VCaP (cell line): ENCODE data around the gene CRACR2B.

ENCODE experiments used
- H3K27ac ChIP-seq: fragments of 450-650 bp; 2 replicates; pipeline ENCODE4 v1.5.1; 2017
- TF ChIP-seq, protein P1 (sequence below): fragments of 450-650 bp; conservative IDR thresholded peaks from 2 replicates; pipeline ENCODE4 v1.5.1; 2017; ENCODE audit warnings: mild to moderate bottlenecking, moderate library complexity

CRACR2B gene

DNA sequence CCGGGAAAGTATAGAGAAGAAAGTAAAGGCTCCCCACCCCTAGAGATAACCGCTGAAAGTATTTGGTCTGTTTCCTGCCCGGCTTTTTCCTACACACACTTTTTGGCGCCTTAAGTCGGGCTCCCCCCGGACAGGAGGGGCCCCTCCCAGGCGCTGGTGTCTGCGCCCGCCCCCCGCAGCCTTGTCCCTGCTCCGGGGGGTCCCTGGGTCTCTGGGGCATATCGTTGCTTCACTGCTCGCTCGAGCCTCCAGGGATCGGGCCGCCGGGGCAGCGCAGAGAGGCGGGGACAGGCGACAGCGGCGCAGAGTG is 928 bp upstream of the CRACR2B start:
- TF ChIP-seq, protein P1, sequence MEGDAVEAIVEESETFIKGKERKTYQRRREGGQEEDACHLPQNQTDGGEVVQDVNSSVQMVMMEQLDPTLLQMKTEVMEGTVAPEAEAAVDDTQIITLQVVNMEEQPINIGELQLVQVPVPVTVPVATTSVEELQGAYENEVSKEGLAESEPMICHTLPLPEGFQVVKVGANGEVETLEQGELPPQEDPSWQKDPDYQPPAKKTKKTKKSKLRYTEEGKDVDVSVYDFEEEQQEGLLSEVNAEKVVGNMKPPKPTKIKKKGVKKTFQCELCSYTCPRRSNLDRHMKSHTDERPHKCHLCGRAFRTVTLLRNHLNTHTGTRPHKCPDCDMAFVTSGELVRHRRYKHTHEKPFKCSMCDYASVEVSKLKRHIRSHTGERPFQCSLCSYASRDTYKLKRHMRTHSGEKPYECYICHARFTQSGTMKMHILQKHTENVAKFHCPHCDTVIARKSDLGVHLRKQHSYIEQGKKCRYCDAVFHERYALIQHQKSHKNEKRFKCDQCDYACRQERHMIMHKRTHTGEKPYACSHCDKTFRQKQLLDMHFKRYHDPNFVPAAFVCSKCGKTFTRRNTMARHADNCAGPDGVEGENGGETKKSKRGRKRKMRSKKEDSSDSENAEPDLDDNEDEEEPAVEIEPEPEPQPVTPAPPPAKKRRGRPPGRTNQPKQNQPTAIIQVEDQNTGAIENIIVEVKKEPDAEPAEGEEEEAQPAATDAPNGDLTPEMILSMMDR: no peak
- peak overlapping the region; percentile 95 for H3K27ac ChIP-seq

DNA sequence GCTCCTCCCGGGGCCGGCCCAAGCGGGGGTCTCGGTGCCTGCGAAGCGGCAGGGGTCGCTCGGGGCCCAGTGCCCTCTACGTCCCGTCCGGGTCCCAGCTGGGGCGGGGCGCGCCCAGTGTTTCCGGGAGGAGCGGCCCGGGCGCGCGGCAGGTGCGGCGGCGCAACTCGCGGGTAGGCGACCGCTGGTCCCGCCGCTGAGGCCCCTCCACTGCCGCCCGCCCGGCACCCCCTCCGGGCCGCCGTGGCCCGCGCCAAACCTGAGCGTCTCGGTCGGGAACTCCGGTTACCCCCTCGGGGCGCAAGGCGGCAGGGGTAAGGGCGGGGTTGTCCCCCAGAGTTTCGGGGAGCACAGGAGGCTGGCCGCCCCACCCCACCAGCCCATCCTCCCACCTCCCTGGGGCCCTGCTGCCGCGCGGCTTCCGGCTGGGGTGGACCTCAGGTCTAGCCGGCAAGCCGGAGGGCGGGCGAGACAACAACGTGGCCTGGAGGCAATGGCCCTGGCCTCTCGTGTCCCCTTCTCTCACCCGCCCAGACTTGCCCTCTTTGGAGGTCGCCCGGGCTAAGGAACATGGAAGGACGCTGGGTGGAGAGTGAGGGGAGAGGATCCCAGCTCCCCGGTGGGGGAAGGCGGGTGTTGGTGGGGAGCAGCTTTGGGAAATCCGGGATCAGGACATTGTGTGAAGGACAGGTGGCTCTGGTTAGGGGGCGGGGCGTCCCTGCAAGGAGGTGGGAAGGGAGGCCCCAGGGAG is 398 bp upstream of the CRACR2B start:
- peak overlapping the region; percentile 95 for H3K27ac ChIP-seq
- TF ChIP-seq, protein P1: no peak

DNA sequence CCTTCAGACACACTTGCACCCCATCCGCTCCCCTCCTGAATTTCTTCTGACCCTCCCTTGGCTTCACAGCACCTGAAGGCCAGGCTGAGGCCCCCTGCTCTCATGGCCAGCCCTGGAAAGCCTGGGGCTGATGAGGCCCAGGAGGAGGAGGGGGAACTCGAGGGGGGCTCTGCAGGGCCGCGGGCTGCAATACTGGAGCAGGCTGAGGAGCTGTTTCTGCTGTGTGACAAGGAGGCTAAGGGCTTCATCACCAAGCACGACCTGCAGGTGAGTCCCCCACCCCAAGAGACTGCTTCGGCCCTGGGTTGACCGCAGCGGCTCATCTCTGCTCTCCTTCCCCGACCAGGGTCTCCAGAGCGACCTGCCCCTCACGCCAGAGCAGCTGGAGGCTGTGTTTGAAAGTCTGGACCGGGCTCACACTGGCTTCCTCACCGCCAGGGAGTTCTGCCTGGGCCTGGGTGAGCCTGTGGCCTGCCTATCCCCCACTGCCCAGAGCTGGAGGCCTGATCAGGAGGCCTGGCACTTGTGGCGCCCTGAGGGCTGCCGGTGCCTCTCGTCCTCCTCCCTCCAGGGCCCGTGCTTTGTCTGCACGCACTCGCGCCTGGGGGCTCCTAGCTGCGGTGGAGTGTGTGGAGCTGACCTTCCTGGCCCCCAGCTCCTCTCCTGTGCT is 922 bp downstream of the CRACR2B start:
- TF ChIP-seq, protein P1: no peak
- peak overlapping the region; percentile 95 for H3K27ac ChIP-seq

DNA sequence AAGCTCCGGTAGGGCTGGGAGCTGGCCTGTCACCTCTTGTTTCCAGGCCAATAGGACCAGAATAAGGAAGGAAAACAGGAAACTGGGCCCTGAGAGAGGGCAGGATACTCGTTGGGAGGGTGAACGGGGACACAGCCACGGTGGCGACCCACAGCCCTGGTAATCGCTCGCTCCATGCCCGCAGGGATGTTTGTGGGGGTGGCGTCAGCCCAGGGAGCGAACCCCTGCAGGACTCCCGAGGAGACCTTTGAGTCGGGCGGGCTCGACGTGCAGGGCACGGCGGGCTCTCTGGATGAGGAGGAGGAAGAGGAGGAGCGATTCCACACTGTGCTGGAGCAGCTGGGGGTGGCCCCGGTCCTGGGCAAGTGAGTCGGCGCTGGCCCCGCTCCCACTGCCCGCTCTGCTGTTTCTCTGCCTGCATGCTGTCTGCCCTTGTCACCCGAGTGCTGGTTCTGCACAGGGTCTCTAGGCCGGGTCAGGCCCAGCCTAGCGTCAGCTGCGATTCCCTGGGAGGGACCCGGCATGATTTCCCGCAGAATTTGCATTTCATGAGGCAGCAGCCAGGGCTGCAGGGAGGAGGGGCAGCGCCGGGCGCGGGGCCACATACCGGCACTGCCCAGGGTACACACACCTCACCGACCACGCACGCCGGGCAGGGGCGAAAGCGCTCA is 1.6 kb downstream of the CRACR2B start:
- peak overlapping the region; percentile 95; the same call in 1 of the 2 replicates for H3K27ac ChIP-seq
- TF ChIP-seq, protein P1: no peak

DNA sequence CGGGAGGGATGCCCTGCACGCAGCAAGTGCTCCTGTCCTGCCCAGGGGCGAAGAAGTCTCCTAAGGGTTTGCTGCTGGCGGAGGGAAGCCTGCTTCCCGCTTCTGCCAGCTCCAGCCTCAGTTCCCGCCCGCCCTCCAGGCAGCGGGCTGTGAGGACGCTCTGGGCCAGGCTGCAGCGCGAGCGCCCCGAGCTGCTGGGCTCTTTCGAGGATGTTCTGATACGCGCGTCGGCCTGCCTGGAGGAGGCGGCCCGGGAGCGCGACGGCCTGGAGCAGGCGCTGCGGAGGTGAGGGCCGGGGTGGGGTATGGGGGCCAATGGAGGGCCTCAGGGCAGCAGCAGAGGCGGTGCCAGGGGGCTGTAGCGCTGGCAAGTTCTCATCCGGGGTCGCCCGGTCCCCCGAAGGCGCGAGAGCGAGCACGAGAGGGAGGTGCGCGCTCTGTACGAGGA is 2.2 kb downstream of the CRACR2B start:
- no peak overlapping the region for H3K27ac ChIP-seq
- TF ChIP-seq, protein P1: no peak

DNA sequence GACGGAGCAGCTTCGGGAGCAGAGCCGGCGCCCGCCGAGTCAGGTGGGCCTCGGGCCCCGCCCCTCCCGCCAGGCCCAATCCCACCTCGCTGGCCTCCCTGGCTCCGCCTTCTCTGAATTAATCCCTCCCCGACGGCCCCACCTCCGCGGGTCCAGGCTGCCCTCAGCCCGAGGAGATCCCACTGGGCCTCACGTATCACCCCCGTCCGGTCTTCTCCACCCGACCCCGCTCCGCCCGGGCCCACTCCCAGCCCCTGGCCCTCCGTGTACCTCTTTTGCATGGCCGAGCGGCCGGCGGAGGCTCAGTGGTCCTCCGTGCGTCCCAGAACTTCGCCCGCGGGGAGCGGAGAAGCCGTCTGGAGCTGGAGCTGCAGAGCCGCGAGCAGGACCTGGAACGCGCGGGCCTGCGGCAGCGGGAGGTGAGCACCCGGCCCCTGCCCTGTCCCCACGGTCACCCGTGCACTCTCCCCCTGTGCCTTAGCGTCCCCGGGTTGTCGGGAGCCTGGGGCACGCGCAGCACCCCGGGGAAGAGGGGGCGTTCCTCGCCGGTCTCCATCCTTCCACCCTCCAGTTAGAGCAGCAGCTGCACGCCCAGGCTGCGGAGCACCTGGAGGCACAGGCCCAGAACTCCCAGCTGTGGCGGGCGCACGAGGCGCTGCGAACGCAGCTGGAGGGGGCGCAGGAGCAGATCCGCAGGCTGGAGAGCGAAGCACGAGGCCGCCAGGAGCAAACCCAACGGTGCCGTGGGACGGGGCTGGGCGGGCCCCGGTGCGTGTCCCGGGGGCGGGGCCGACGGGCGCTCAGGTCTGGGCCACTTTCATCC is 2.8 kb downstream of the CRACR2B start:
- H3K27ac ChIP-seq: no peak overlapping the region
- TF ChIP-seq, protein P1: no peak
